HG02885 (cell line): Measurements from ENCODE around the gene PRKG2.
A peak's percentile ranks its signal among the peaks of the same experiment; 100 is the strongest.

Experiments used
- ATAC-seq: cut with Tn5 transposase; IDR thresholded peaks from one replicate; pipeline ENCODE4 v1.9.1; 2021; ENCODE audit warnings: mild to moderate bottlenecking; ENCODE audit not compliant: unreplicated experiment, poor library complexity

The PRKG2 gene

GRCh38 chr4:81113024-81113423 is 102.0 kb downstream of the PRKG2 start:
- ATAC-seq = no peak

- no peak for ATAC-seq
These were observed 105.7 kb downstream of the PRKG2 start for GRCh38 chr4:81109356-81109755.

GRCh38 chr4:81106150-81106549 is 108.9 kb downstream of the PRKG2 start:
- no peak for ATAC-seq

GRCh38 chr4:81102107-81102506 is 112.9 kb downstream of the PRKG2 start:
- no peak for ATAC-seq

GRCh38 chr4:81096566-81096965 is 118.5 kb downstream of the PRKG2 start:
- no peak for ATAC-seq

GRCh38 chr4:81095389-81095788 is 119.6 kb downstream of the PRKG2 start:
- no peak for ATAC-seq

GRCh38 chr4:81093720-81094401 is 121.2 kb downstream of the PRKG2 start:
- no peak for ATAC-seq

GRCh38 chr4:81085979-81086378 is 129.0 kb downstream of the PRKG2 start:
- ATAC-seq = no peak

GRCh38 chr4:81085291-81085690 is 129.7 kb downstream of the PRKG2 start:
- no peak for ATAC-seq

- no peak for ATAC-seq
These were observed 130.4 kb downstream of the PRKG2 start for GRCh38 chr4:81084634-81085033.

GRCh38 chr4:81084029-81084428 is 131.0 kb downstream of the PRKG2 start:
- no peak for ATAC-seq

- ATAC-seq = no peak
These were observed 133.9 kb downstream of the PRKG2 start for GRCh38 chr4:81081156-81081555.

GRCh38 chr4:81071013-81071412 is 144.0 kb downstream of the PRKG2 start:
- no peak for ATAC-seq

GRCh38 chr4:81069706-81070331 is 145.2 kb downstream of the PRKG2 start:
- peak; percentile 99 for ATAC-seq

- ATAC-seq = no peak
These were observed 149.6 kb downstream of the PRKG2 start for GRCh38 chr4:81065446-81065845.

GRCh38 chr4:81062001-81062400 is 153.0 kb downstream of the PRKG2 start:
- ATAC-seq = no peak

GRCh38 chr4:81061344-81061730 is 153.7 kb downstream of the PRKG2 start:
- ATAC-seq = no peak

GRCh38 chr4:81060587-81061343 is 154.3 kb downstream of the PRKG2 start:
- no peak for ATAC-seq

GRCh38 chr4:81058621-81059020 is 156.4 kb downstream of the PRKG2 start:
- no peak for ATAC-seq

- ATAC-seq = peak; percentile 100
These were observed 162.6 kb downstream of the PRKG2 start for GRCh38 chr4:81052119-81053068.
